HG03039 (cell line): ENCODE measurements around the gene MRM3.
"Not testable (repeated sequence)": the region's sequence is repeated elsewhere in the genome, so short reads cannot be mapped to it uniquely, and the experiment has no call there.

Experiments
- ATAC-seq: cut with Tn5 transposase; IDR thresholded peaks from one replicate; pipeline ENCODE4 v1.9.1; 2021; ENCODE audit warnings: mild to moderate bottlenecking, moderate library complexity; ENCODE audit not compliant: unreplicated experiment

The MRM3 gene

GRCh38 chr17:814371-814770 is 32.2 kb downstream of the MRM3 start:
- ATAC-seq: no peak

DNA sequence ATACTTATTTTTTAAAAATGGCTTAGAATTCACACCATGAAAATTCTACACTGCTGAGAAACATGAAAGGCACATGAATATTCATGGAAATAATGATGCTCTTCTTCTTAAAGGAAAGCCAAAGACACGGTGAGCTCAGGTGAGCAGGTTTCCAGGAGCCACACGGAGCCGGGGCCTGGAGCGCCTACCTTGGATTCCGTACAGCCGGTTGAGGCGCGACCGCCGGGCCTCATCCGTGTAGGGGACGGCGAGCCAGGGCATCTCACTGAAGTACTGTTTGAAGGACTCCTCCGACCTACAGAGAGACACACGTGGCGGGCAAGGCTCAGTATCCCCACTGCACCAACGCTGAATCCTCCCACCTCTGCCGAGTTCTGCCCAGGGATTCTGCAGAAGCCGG is 37.1 kb downstream of the MRM3 start:
- no peak for ATAC-seq

DNA sequence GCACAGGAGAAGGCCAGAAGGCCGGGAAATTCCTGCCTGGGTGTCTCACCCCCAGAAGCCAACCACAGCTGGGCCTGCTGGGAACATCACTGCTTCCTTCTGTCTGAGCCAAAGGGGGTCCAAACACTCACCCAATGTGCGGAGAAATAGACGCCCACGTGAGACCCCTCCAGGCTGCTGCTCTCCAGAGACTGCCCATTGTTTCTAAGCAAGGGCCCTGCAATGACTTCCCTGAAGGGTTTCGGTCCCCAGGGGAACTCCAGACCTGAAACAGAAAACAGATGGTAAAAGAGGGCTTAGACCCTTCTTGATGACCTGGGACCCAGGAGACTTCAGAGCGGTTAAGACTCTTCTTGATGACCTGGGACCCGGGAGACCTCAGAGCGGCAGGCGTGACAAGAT is 41.3 kb downstream of the MRM3 start:
- no peak for ATAC-seq

- no peak for ATAC-seq
Observed at GRCh38 chr17:824378-824777, 42.2 kb downstream of the MRM3 start.

- no peak for ATAC-seq
Observed at GRCh38 chr17:825216-825615, 43.1 kb downstream of the MRM3 start.

- no peak for ATAC-seq
Observed at GRCh38 chr17:826778-827177, 44.6 kb downstream of the MRM3 start.

DNA sequence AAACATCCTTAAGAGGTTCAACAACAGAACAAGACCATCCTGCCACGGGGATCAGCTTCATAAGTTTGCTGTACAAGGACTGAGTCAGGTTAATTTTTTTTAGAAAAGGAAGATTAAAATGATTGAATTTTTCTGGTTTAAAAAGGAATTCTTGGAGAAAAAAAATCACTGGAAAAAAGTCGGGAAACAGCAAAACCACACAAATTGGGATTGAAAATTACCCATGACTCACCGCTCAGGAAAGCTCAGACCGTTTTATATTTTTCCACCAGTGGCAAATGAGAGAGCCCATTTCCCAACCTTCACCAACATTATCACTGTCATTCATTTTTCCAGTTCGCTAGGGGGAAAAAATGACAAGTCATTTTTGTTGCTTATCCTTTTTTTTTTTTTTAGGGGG is 46.6 kb downstream of the MRM3 start:
- no peak for ATAC-seq

DNA sequence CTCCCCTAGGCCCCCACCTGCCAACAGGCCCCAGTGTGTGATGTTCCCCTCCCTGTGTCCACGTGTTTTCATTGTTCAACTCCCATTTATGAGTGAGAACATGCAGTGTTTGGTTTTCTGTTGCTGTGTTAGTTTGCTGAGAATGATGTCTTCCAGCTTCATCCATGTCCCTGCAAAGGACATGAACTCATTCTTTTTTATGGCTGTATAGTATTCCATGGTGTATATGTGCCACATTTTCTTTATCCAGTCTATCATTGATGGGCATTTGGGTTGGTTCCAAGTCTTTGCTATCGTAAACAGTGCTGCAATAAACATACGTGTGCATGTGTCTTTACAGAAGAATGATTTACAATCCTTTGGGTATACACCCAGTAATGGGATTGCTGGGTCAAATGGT is 47.5 kb downstream of the MRM3 start:
- not testable (repeated sequence) for ATAC-seq

DNA sequence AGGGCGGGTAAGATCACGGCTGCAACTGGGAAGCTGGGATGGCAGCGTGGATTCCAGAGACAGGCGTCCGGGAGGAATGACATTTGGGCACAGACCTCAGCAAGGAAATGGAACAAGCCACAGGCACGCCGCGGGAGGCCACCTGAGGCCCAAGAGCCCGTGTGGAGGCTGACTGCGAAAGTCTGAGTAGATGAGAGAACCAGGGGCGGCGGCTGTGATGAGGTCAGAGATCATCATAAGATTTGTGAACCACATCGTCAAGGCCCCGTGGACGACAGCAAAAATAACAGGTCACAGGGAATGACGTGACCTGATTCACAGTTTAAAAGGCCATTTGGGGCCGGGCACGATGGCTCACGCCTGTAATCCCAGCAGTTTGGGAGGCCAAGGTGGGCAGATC is 48.2 kb downstream of the MRM3 start:
- no peak for ATAC-seq

GRCh38 chr17:830950-831349 is 48.8 kb downstream of the MRM3 start:
- no peak for ATAC-seq

DNA sequence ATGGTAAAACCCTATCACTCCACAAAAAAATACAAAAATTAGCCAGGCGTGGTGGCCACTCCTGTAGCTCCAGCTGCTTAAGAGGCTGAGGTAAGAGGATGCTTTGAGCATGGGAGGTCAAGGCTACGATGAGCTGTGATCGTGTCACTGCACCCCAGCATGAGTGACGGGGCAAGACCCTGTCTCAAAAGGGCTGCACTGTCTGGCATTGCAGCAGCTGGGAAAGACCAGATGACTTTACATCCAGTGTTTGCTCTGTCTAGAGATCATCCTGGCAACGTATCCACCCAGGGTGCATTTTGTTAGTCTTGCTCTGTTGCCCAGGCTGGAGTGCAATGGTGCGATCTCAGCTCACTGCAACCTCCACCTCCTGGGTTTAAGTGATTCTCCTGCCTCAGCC is 52.0 kb downstream of the MRM3 start:
- ATAC-seq: no peak

DNA sequence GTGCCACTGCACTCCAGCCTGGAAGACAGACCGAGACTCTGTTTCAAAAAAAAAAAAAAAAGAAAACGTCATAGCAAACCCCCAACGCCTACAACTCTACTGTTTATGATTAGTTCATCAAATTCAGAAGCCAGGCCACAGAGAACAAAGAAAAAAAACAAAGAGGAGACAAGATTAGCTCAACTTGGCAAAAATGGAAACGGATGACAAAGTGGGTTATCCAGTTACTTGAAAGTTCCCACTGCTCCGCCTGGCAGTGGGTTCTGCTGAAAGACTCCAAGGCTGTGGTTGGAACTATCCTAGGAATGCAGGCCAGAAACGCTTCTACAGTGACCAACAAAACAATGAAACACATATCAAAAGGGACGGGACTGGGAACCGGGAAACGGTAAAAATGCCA is 53.1 kb downstream of the MRM3 start:
- ATAC-seq: no peak

DNA sequence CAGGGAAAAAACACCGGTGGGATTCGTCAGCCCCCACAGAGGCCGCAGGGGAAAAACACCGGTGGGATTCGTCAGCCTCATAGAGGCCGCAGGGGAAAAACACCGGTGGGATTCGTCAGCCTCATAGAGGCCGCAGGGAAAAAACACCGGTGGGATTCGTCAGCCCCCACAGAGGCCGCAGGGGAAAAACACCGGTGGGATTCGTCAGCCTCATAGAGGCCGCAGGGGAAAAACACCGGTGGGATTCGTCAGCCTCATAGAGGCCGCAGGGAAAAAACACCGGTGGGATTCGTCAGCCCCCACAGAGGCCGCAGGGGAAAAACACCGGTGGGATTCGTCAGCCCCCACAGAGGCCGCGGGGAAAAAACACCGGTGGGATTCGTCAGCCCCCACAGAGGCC is 53.6 kb downstream of the MRM3 start:
- ATAC-seq: not testable (repeated sequence)

GRCh38 chr17:836151-836550 is 54.0 kb downstream of the MRM3 start:
- ATAC-seq: no peak

- ATAC-seq: no peak
Observed at GRCh38 chr17:838486-838885, 56.3 kb downstream of the MRM3 start.

GRCh38 chr17:841313-841712 is 59.2 kb downstream of the MRM3 start:
- no peak for ATAC-seq
